ENCODE results near the gene DNAJC12.
A peak's percentile ranks its signal among the peaks of the same experiment; 100 is the strongest.
"Not testable (repeated sequence)": the region's sequence is repeated elsewhere in the genome, so short reads cannot be mapped to it uniquely, and the experiment has no call there.

The DNAJC12 gene

DNA sequence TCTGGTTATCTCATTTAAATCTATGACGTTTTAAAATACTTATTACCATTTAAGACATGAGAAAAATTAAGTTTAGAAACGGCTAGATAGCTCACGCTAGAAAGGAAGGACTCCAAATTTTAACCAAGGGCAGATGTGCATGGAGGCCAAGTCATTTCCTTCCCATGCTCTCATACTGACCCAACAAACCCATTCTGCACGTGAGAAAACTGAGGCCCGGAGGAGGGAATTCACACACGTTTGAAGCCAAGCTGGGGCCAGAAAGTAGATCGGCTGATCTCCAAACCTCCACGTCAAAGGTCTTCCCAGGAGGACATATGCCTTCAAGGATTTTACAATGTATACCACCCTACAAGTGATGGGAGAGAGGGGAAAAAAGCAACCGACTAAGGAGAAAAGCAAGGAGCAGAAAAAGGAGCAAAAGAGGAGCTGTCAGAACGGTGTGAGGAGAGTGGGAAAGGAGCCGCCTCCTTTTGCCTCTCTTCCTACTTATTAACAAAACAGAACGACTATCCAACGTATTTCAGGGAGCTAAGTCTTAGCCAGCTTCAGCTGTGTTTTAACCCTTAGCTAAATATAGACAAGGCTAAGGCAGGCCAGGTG, 45.8 kb upstream of the DNAJC12 start:
- Histone ChIP-seq H3K27ac (ENCODE audit: low read length) (peak overlapping the region; percentile 71), H3K4me3 (ENCODE audit: low read length) (peak overlapping the region; percentile 99), H4K20me1 (ENCODE audit: insufficient read depth, low read length) (peaks cover 4% of the 10 kb centered on the region; the same call in 1 of the 2 replicates), H3K9me3 (ENCODE audit: insufficient read depth, low read length) (no peaks in the 10 kb centered on the region), H3K36me3 (replicated peaks; ENCODE audit: low read depth, low read length) (peaks cover 12% of the 10 kb centered on the region), H2AFZ (ENCODE audit: low read depth, low read length) (peak overlapping the region; percentile 97), H3K4me1 (ENCODE audit: low read length) (peaks cover 6% of the 10 kb centered on the region), H3K79me2 (ENCODE audit: low read length) (peaks cover 29% of the 10 kb centered on the region), H3K27me3 (ENCODE audit: low read depth, low read length) (no peaks in the 10 kb centered on the region), H3K4me2 (ENCODE audit: low read length) (peak overlapping the region; percentile 93), H3K9ac (ENCODE audit: low read length) (peak overlapping the region; percentile 78)
- TF ChIP-seq, protein P1, sequence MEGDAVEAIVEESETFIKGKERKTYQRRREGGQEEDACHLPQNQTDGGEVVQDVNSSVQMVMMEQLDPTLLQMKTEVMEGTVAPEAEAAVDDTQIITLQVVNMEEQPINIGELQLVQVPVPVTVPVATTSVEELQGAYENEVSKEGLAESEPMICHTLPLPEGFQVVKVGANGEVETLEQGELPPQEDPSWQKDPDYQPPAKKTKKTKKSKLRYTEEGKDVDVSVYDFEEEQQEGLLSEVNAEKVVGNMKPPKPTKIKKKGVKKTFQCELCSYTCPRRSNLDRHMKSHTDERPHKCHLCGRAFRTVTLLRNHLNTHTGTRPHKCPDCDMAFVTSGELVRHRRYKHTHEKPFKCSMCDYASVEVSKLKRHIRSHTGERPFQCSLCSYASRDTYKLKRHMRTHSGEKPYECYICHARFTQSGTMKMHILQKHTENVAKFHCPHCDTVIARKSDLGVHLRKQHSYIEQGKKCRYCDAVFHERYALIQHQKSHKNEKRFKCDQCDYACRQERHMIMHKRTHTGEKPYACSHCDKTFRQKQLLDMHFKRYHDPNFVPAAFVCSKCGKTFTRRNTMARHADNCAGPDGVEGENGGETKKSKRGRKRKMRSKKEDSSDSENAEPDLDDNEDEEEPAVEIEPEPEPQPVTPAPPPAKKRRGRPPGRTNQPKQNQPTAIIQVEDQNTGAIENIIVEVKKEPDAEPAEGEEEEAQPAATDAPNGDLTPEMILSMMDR (IDR thresholded peaks at IDR 0.05; ENCODE audit: low read depth, low read length) = no peak
- TF ChIP-seq EZH2phosphoT487 (IDR thresholded peaks at IDR 0.05; ENCODE audit: low read depth) = no peak

DNA sequence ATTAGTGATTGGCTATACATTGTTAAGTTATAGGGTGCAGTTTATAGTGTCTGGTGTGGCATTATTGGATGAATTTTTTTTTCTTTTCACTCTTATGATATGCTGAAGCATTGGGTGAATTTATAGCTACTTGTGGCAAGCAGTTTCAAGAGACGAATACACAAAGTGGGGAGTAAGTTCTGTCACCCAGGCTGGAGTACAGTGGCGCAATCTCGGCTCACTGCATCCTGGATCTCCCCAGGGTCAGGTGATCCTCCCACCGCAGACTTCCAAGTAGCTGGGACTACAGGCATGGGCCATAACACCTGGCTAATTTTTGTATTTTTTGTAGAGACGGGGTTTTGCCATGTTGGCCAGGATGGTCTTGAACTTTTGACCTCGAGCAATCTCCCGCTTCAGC, 40.1 kb upstream of the DNAJC12 start:
- H4K20me1 ChIP-seq (ENCODE audit: insufficient read depth, low read length) = no peaks in the 10 kb centered on the region
- no peak overlapping the region for H3K9ac ChIP-seq (ENCODE audit: low read length)
- H2AFZ ChIP-seq (ENCODE audit: low read depth, low read length) = no peak overlapping the region
- H3K4me2 ChIP-seq (ENCODE audit: low read length) = no peak overlapping the region
- H3K36me3 ChIP-seq (replicated peaks; ENCODE audit: low read depth, low read length) = no peaks in the 10 kb centered on the region
- H3K79me2 ChIP-seq (ENCODE audit: low read length) = no peaks in the 10 kb centered on the region
- H3K4me1 ChIP-seq (ENCODE audit: low read length) = no peaks in the 10 kb centered on the region
- H3K9me3 ChIP-seq (ENCODE audit: insufficient read depth, low read length) = no peaks in the 10 kb centered on the region
- H3K27ac ChIP-seq (ENCODE audit: low read length) = no peak overlapping the region
- TF ChIP-seq EZH2phosphoT487 (IDR thresholded peaks at IDR 0.05; ENCODE audit: low read depth) = no peak
- TF ChIP-seq, protein P1 (IDR thresholded peaks at IDR 0.05; ENCODE audit: low read depth, low read length) = no peak
- H3K4me3 ChIP-seq (ENCODE audit: low read length) = no peak overlapping the region
- no peaks in the 10 kb centered on the region for H3K27me3 ChIP-seq (ENCODE audit: low read depth, low read length)

DNA sequence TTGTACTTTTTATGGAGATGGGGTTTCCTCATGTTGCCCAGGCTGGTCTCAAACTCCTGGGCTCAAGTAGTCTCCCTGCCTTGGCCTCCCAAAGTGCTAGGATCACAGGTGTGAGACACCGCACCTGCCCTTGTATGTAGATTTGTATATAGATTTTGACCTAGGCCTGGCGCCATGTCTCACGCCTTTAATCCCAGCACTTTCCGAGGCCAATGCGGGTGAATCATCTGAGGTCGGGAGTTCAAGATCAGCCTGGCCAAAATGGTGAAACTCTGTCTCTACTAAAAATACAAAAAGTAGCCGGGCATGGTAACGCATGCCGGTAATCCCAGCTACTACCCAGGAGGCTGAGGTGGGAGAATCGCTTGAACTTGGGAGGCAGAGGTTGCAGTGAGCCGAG, 39.4 kb upstream of the DNAJC12 start:
- H3K27me3 ChIP-seq (ENCODE audit: low read depth, low read length); H2AFZ ChIP-seq (ENCODE audit: low read depth, low read length); H3K4me3 ChIP-seq (ENCODE audit: low read length): not testable (repeated sequence)

DNA sequence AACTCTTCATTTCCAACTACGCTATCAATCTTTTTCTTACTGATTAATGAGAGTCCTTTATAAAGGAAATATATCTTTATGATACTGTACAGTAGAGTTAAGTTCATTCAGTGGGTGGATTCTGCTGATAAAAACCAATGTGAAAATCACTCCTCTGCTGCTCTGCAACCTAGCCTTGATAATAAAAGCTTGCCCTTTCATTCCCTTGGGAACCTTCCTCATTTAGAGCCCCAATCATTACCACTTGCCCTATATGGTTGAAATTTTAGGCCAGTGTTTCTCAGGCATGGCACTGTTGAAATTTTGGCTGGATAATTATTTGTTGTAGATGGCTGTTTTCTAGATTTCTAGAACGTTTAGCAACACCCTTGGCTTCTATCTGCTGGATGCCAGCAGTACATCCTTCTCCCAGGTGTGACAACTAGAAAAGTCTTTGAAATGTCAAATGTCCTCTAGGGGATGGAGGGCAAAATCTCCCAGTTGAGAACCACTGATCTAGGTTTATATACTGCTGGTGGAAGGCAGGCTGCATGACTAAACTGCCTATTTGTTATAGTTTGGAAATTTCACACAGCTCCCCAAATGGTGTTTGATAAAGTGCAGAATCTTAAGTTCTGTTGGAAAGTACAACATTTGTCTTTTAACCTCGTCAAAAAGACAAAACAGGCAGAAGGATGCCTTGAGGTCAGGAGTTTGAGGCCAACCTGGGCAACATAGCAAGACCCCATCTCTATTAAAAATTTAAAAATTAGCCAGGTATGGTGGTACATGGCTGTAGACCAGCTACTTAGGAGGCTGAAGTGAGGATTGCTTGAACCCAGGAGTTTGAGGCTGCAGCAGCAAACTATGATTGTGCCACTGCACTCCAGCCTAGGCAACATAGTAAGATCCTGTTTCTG, 37.6 kb upstream of the DNAJC12 start:
- H3K27ac ChIP-seq (ENCODE audit: low read length) = no peak overlapping the region
- H3K79me2 ChIP-seq (ENCODE audit: low read length) = no peaks in the 10 kb centered on the region
- H3K36me3 ChIP-seq (replicated peaks; ENCODE audit: low read depth, low read length) = no peaks in the 10 kb centered on the region
- no peaks in the 10 kb centered on the region for H3K9me3 ChIP-seq (ENCODE audit: insufficient read depth, low read length)
- H2AFZ ChIP-seq (ENCODE audit: low read depth, low read length) = no peak overlapping the region
- H3K9ac ChIP-seq (ENCODE audit: low read length) = no peak overlapping the region
- H3K27me3 ChIP-seq (ENCODE audit: low read depth, low read length) = no peaks in the 10 kb centered on the region
- no peak overlapping the region for H3K4me2 ChIP-seq (ENCODE audit: low read length)
- H3K4me1 ChIP-seq (ENCODE audit: low read length) = no peaks in the 10 kb centered on the region
- H4K20me1 ChIP-seq (ENCODE audit: insufficient read depth, low read length) = no peaks in the 10 kb centered on the region
- H3K4me3 ChIP-seq (ENCODE audit: low read length) = no peak overlapping the region
- no peak for TF ChIP-seq EZH2phosphoT487 (IDR thresholded peaks at IDR 0.05; ENCODE audit: low read depth)
- TF ChIP-seq, protein P1 (IDR thresholded peaks at IDR 0.05; ENCODE audit: low read depth, low read length) = no peak

More for the DNA sequence above, 39.4 kb upstream of the DNAJC12 start:
- not testable (repeated sequence) for H4K20me1 ChIP-seq (ENCODE audit: insufficient read depth, low read length); H3K27ac ChIP-seq (ENCODE audit: low read length); H3K9me3 ChIP-seq (ENCODE audit: insufficient read depth, low read length); H3K36me3 ChIP-seq (replicated peaks; ENCODE audit: low read depth, low read length); H3K9ac ChIP-seq (ENCODE audit: low read length); H3K4me2 ChIP-seq (ENCODE audit: low read length); H3K4me1 ChIP-seq (ENCODE audit: low read length); H3K79me2 ChIP-seq (ENCODE audit: low read length)
